Smooth muscle cell (in vitro differentiated cells): Measurements from ENCODE around the gene SPEG. TPM values are rescaled to one million over a fixed set of nuclear protein-coding genes. Genes with fewer than 3 reads are reported as not detected.

Source experiments
- DNase-seq: peaks from one replicate; lab custom pipeline; 2025; ENCODE audit not compliant: unreplicated experiment; lab: John Stamatoyannopoulos, UW
- H2AFZ ChIP-seq: fragments of 200-600 bp; sonication (generic); 2 replicates; pipeline ENCODE4 v1.6.0; 2016; ENCODE audit warnings: antibody characterized with exemption, low read depth, mild to moderate bottlenecking
- H3F3A ChIP-seq: fragments of 200-600 bp; sonication (generic); 2 replicates; pipeline ENCODE4 v1.6.0; 2017; ENCODE audit warnings: antibody characterized with exemption, low read depth
- H3K27ac ChIP-seq: fragments of 200-600 bp; sonication (generic); 2 replicates; pipeline ENCODE4 v1.5.1; 2016; ENCODE audit warnings: low read depth, mild to moderate bottlenecking
- H3K27me3 ChIP-seq: fragments of 200-600 bp; sonication (generic); 2 replicates; pipeline ENCODE4 v1.6.1; 2016; ENCODE audit warnings: low read depth, mild to moderate bottlenecking
- H3K36me3 ChIP-seq: fragments of 200-600 bp; sonication (generic); 2 replicates; pipeline ENCODE4 v1.5.1; 2016; ENCODE audit warnings: low read depth
- H3K4me1 ChIP-seq: fragments of 200-600 bp; sonication (generic); 2 replicates; pipeline ENCODE4 v1.5.1; 2016; ENCODE audit warnings: low read depth
- H3K4me2 ChIP-seq: fragments of 200-600 bp; sonication (generic); 2 replicates; pipeline ENCODE4 v1.6.0; 2016; ENCODE audit warnings: mild to moderate bottlenecking
- H3K4me3 ChIP-seq: fragments of 200-600 bp; sonication (generic); 2 replicates; pipeline ENCODE4 v1.5.1; 2016; ENCODE audit warnings: mild to moderate bottlenecking
- H3K79me2 ChIP-seq: fragments of 200-600 bp; sonication (generic); 2 replicates; pipeline ENCODE4 v1.6.0; 2016; ENCODE audit warnings: low read depth, mild to moderate bottlenecking
- H3K9ac ChIP-seq: fragments of 200-600 bp; sonication (generic); 2 replicates; pipeline ENCODE4 v1.6.0; 2016; ENCODE audit warnings: low read depth
- H3K9me3 ChIP-seq: fragments of 200-600 bp; sonication (generic); replicated peaks from 2 replicates; pipeline ENCODE4 v1.5.1; 2016; ENCODE audit warnings: low read depth
- H4K20me1 ChIP-seq: fragments of 200-600 bp; sonication (generic); 2 replicates; pipeline ENCODE4 v1.6.0; 2016; ENCODE audit warnings: low read depth
- WGBS: methylation state at CpG from one replicate; pipeline ENCODE4 v1.1.7; 2016; ENCODE audit warnings: low lambda C conversion rate; 5-methylcytosine and 5-hydroxymethylcytosine counted together
- polyA plus RNA-seq: library from polyadenylated mRNA; unstranded; fragments of >200 nt; fragmentation: Nextera tagmentation; extraction: Ambion mirVana; gene quantifications from 2 replicates; pipeline ENCODE4 v1.2.1, GENCODE V29; 2016
- total RNA-seq: library from RNA; depleted of rRNA; stranded (reverse); fragments of >200 nt; gene quantifications from 2 replicates; pipeline ENCODE4 v1.2.3, GENCODE V29; 2014
- TF ChIP-seq, protein P1 (sequence below): fragments of 200-600 bp; sonication (generic); IDR thresholded peaks from 2 replicates; pipeline ENCODE4 v1.5.1; 2017; ENCODE audit warnings: borderline replicate concordance, mild to moderate bottlenecking, antibody characterized with exemption; ENCODE audit not compliant: insufficient read depth, poor library complexity, severe bottlenecking

SPEG gene
- total and polyA plus RNA-seq, 2 experiments from 2014 or later: 14.9 to 37.8 TPM

DNA sequence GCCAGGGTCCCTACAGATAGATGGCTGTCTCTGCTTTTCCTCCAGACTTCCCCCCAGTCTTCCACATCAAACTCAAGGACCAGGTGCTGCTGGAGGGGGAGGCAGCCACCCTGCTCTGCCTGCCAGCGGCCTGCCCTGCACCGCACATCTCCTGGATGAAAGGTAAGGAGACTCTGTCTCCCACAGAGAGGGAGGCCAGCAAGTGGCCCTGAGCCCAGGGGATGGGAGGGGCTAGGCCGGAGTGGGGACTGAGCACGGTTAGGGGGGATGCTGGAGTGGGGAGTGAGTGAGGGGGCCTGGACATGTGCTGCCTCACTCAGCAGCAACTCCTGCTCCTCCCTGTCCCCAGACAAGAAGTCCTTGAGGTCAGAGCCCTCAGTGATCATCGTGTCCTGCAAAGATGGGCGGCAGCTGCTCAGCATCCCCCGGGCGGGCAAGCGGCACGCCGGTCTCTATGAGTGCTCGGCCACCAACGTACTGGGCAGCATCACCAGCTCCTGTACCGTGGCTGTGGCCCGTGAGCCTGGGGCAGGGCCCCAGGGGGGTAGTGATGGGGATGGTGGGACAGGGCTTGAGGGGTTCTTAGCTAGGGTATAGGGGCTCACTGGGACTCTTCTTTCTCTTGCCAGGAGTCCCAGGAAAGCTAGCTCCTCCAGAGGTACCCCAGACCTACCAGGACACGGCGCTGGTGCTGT lies 53.7 kb downstream of the SPEG start:
- TF ChIP-seq, protein P1, sequence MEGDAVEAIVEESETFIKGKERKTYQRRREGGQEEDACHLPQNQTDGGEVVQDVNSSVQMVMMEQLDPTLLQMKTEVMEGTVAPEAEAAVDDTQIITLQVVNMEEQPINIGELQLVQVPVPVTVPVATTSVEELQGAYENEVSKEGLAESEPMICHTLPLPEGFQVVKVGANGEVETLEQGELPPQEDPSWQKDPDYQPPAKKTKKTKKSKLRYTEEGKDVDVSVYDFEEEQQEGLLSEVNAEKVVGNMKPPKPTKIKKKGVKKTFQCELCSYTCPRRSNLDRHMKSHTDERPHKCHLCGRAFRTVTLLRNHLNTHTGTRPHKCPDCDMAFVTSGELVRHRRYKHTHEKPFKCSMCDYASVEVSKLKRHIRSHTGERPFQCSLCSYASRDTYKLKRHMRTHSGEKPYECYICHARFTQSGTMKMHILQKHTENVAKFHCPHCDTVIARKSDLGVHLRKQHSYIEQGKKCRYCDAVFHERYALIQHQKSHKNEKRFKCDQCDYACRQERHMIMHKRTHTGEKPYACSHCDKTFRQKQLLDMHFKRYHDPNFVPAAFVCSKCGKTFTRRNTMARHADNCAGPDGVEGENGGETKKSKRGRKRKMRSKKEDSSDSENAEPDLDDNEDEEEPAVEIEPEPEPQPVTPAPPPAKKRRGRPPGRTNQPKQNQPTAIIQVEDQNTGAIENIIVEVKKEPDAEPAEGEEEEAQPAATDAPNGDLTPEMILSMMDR: no peak
- Histone ChIP-seq H3K27me3 (peaks cover 32% of the 10 kb centered on the region), H3K4me3 (no peak overlapping the region), H3F3A (no peaks in the 10 kb centered on the region), H2AFZ (no peak overlapping the region), H3K9me3 (no peaks in the 10 kb centered on the region), H3K4me2 (no peak overlapping the region), H3K4me1 (peaks cover 25% of the 10 kb centered on the region), H3K36me3 (no peaks in the 10 kb centered on the region), H4K20me1 (no peaks in the 10 kb centered on the region), H3K9ac (no peak overlapping the region), H3K79me2 (no peaks in the 10 kb centered on the region), H3K27ac (no peak overlapping the region)
- WGBS: 97% methylated on average over 15 of the region's 17 CpGs
- DNase-seq: no peak

DNA sequence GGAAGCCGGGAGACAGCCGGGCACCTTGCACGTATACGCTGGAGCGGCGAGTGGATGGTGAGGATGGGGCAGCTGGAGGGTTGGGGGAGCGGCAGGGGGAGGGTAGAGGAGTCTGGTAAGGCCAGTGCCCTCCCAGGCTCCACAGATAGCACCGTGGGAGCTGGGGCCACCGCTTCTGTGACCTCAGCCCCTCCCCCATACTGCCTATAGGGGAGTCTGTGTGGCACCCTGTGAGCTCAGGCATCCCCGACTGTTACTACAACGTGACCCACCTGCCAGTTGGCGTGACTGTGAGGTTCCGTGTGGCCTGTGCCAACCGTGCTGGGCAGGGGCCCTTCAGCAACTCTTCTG lies 54.2 kb downstream of the SPEG start:
- 96% methylated on average over 13 of the region's 14 CpGs for WGBS

GRCh38 chr2:219489315-219489714 lies 54.7 kb downstream of the SPEG start:
- WGBS: 98% methylated on average over 7 of the region's 9 CpGs
- H3K27ac ChIP-seq: no peak overlapping the region
- no peaks in the 10 kb centered on the region for H3K36me3 ChIP-seq
- no peaks in the 10 kb centered on the region for H3K79me2 ChIP-seq
- no peak overlapping the region for H3K4me2 ChIP-seq
- peaks cover 22% of the 10 kb centered on the region for H3K27me3 ChIP-seq
- no peaks in the 10 kb centered on the region for H3F3A ChIP-seq
- no peak overlapping the region for H2AFZ ChIP-seq
- no peaks in the 10 kb centered on the region for H3K9me3 ChIP-seq
- no peak overlapping the region for H3K4me3 ChIP-seq
- no peaks in the 10 kb centered on the region for H4K20me1 ChIP-seq
- DNase-seq: no peak
- peaks cover 20% of the 10 kb centered on the region for H3K4me1 ChIP-seq
- TF ChIP-seq, protein P1: no peak
- H3K9ac ChIP-seq: no peak overlapping the region

More for the DNA sequence above, 54.2 kb downstream of the SPEG start:
- no peak overlapping the region for H3K4me3 ChIP-seq
- no peak overlapping the region for H3K9ac ChIP-seq
- DNase-seq: no peak
- no peak overlapping the region for H3K4me2 ChIP-seq
- no peaks in the 10 kb centered on the region for H3K36me3 ChIP-seq
- H3K9me3 ChIP-seq: no peaks in the 10 kb centered on the region
- no peak overlapping the region for H2AFZ ChIP-seq
- H4K20me1 ChIP-seq: no peaks in the 10 kb centered on the region
- no peaks in the 10 kb centered on the region for H3F3A ChIP-seq
- TF ChIP-seq, protein P1: no peak
- H3K79me2 ChIP-seq: no peaks in the 10 kb centered on the region
- peaks cover 25% of the 10 kb centered on the region for H3K4me1 ChIP-seq
- peaks cover 27% of the 10 kb centered on the region for H3K27me3 ChIP-seq
- H3K27ac ChIP-seq: no peak overlapping the region

DNA sequence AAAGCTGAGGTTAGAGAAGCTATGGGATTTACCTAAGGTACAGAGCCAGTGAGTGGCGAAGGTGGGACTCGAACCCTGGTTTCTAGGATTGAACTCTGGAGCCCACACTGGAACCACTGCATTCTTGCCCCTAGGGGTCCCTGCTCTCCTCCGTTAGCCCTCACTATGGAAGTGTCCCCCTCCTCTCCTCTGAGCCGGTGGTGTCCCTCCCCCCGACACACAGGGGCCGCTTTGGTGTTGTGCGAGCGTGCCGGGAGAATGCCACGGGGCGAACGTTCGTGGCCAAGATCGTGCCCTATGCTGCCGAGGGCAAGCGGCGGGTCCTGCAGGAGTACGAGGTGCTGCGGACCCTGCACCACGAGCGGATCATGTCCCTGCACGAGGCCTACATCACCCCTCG lies 55.5 kb downstream of the SPEG start:
- Histone ChIP-seq H3K27me3 (peaks cover 20% of the 10 kb centered on the region), H3K27ac (no peak overlapping the region), H3K4me3 (no peak overlapping the region), H3F3A (no peaks in the 10 kb centered on the region), H4K20me1 (no peaks in the 10 kb centered on the region), H3K4me2 (no peak overlapping the region), H3K9me3 (no peaks in the 10 kb centered on the region), H3K9ac (no peak overlapping the region), H3K36me3 (no peaks in the 10 kb centered on the region), H2AFZ (no peak overlapping the region), H3K79me2 (no peaks in the 10 kb centered on the region), H3K4me1 (peaks cover 11% of the 10 kb centered on the region)
- TF ChIP-seq, protein P1: peak; percentile 20
- WGBS: 89% methylated on average over 23 of the region's 23 CpGs
- no peak for DNase-seq
